A549 (cell line): ENCODE measurements around the gene PLXNA1. TPM values are rescaled to one million over a fixed set of nuclear protein-coding genes. Genes with fewer than 3 reads are reported as not detected.

Experiments
- ATAC-seq, 2 experiments: fragments of 200-7000 bp in 1 of 2; fragments of >200 bp in 1 of 2; cut with Nextera tagmentation in 1 of 2; cut with Tn5 transposase in 1 of 2; 3 replicates each; pipeline versions ENCODE4 v1.8.0 to v1.9.1; 2018 to 2020; ENCODE audit warnings: mild to moderate bottlenecking in 1 of 2, moderate library complexity in 1 of 2
- CTCF ChIA-PET: fragments of 300-600 bp; sonication (Branson Sonifier 250); formaldehyde crosslinking; extraction: SDS; loops from one replicate; lab custom pipeline; 2021; ENCODE audit warnings: antibody characterized with exemption, inconsistent platforms; lab: Yijun Ruan, JAX
- POLR2A ChIA-PET: fragments of 350-600 bp; formaldehyde crosslinking; extraction: SDS; loops from one replicate; lab custom pipeline; 2021; ENCODE audit warnings: antibody characterized with exemption, inconsistent platforms; lab: Yijun Ruan, JAX
- DNase-seq, 2 experiments: peaks; one replicate each; pipeline versions ENCODE4 v3.0.0 to v3.0.0-alpha.2; 2011 to 2016; ENCODE audit warnings: low read depth in 1 of 2, low spot score in 1 of 2
- FAIRE-seq: peaks from 2 replicates; lab custom pipeline; 2011; peaks lifted over from hg19 to GRCh38; lab: Jason Lieb, UNC
- H3K27ac ChIP-seq, 2 experiments: fragments of >200 bp; sonication (Bioruptor Twin); formaldehyde crosslinking; 3 replicates each; pipeline ENCODE4 v1.5.1; 2016 to 2017
- H3K4me1 ChIP-seq: fragments of >200 bp; sonication (Bioruptor Twin); formaldehyde crosslinking; 3 replicates; pipeline ENCODE4 v1.6.1; 2016
- H3K4me2 ChIP-seq: fragments of >200 bp; sonication (Bioruptor Twin); formaldehyde crosslinking; 3 replicates; pipeline ENCODE4 v1.6.1; 2016
- H3K4me3 ChIP-seq: fragments of >200 bp; sonication (Bioruptor Twin); formaldehyde crosslinking; 3 replicates; pipeline ENCODE4 v1.5.1; 2016
- H3K9me3 ChIP-seq: fragments of >200 bp; sonication (Bioruptor Twin); formaldehyde crosslinking; 3 replicates; pipeline ENCODE4 v1.6.1; 2016
- CBX2 ChIP-seq: fragments of 200-600 bp; sonication (generic); IDR thresholded peaks from 2 replicates; pipeline ENCODE4 v1.6.1; 2016; ENCODE audit warnings: low read depth, mild to moderate bottlenecking, borderline replicate concordance
- CBX8 ChIP-seq: fragments of 200-600 bp; sonication (generic); IDR thresholded peaks from 2 replicates; pipeline ENCODE4 v1.6.1; 2016
- HES2 ChIP-seq: fragments of >200 bp; sonication (Bioruptor Twin); formaldehyde crosslinking; IDR thresholded peaks from 2 replicates; pipeline ENCODE4 v1.6.1; 2016
- HMGXB4 ChIP-seq: fragments of 250-450 bp; sonication (Bioruptor Pico); IDR thresholded peaks from 2 replicates; pipeline ENCODE4 v1.5.0; 2021; ENCODE audit warnings: mild to moderate bottlenecking, moderate library complexity, borderline replicate concordance
- HOXB5 ChIP-seq: fragments of 250-450 bp; sonication (Bioruptor Pico); IDR thresholded peaks from 2 replicates; pipeline ENCODE4 v1.5.0; 2020; ENCODE audit warnings: mild to moderate bottlenecking, moderate library complexity
- JUNB ChIP-seq: fragments of >200 bp; sonication (Bioruptor Twin); formaldehyde crosslinking; IDR thresholded peaks from 2 replicates; pipeline ENCODE4 v1.6.1; 2016
- KDM5A ChIP-seq: fragments of 200-600 bp; sonication (generic); IDR thresholded peaks from 2 replicates; pipeline ENCODE4 v1.6.1; 2016; ENCODE audit warnings: antibody characterized with exemption, mild to moderate bottlenecking
- MAZ ChIP-seq: fragments of 150-350 bp; IDR thresholded peaks from 2 replicates; pipeline ENCODE4 v1.6.1; 2014; ENCODE audit warnings: antibody characterized with exemption, low read depth, low read length, borderline replicate concordance
- NFE2L2 ChIP-seq: fragments of 150-350 bp; conservative IDR thresholded peaks from 2 replicates; pipeline ENCODE4 v1.6.1; 2014; ENCODE audit warnings: low read length
- NPAS2 ChIP-seq: fragments of 250-450 bp; sonication (Bioruptor Pico); IDR thresholded peaks from 2 replicates; pipeline ENCODE4 v1.8.0; 2022; ENCODE audit warnings: mild to moderate bottlenecking, moderate library complexity, borderline replicate concordance
- PBX3 ChIP-seq: IDR thresholded peaks from 2 replicates; pipeline ENCODE4 v1.6.1; 2012
- PHF8 ChIP-seq: fragments of 200-600 bp; sonication (generic); IDR thresholded peaks from 2 replicates; pipeline ENCODE4 v1.6.1; 2016; ENCODE audit warnings: low read depth, mild to moderate bottlenecking, antibody characterized with exemption, moderate library complexity, borderline replicate concordance
- POLR2A ChIP-seq: IDR thresholded peaks from 2 replicates; pipeline ENCODE4 v1.6.1; 2012; ENCODE audit warnings: mild to moderate bottlenecking, low read length
- POLR2AphosphoS2 ChIP-seq: conservative IDR thresholded peaks from 2 replicates; pipeline ENCODE4 v1.6.1; 2012; ENCODE audit warnings: low read length, improper control_type of control experiment, inconsistent platforms
- REST ChIP-seq: fragments of 200-600 bp; sonication (generic); IDR thresholded peaks from 2 replicates; pipeline ENCODE4 v1.6.1; 2016; ENCODE audit warnings: antibody characterized with exemption, mild to moderate bottlenecking, moderate library complexity
- SREBF2 ChIP-seq: fragments of 450-650 bp; IDR thresholded peaks from 2 replicates; pipeline ENCODE4 v1.6.1; 2014; ENCODE audit warnings: mild to moderate bottlenecking, moderate library complexity
- ZFP36 ChIP-seq: fragments of 450-650 bp; IDR thresholded peaks from 2 replicates; pipeline ENCODE4 v1.6.1; 2014; ENCODE audit warnings: borderline replicate concordance; ENCODE audit not compliant: partially characterized antibody
- ZNF302 ChIP-seq: fragments of 250-450 bp; sonication (Bioruptor Pico); IDR thresholded peaks from 2 replicates; pipeline ENCODE4 v1.9.0; 2021; ENCODE audit warnings: inconsistent platforms, mild to moderate bottlenecking, moderate library complexity
- WGBS: methylation state at CpG from one replicate; pipeline ENCODE4 v1.1.6; 2017; ENCODE audit errors: missing lambda C conversion rate; 5-methylcytosine and 5-hydroxymethylcytosine counted together
- polyA plus RNA-seq, 4 experiments: library from polyadenylated mRNA; depleted of rRNA in 3 of 4; stranded (reverse); fragments of >200 nt; fragmentation: RNase III in 1 of 4; extraction: RNeasy Plus Mini Kit Qiagen cat#74134 plus additional on column Dnase treatment in 1 of 4; gene quantifications; 2 replicates in 3 of 4; 3 replicates in 1 of 4; pipeline ENCODE4 v1.2.3, GENCODE V29; 2011 to 2017

The PLXNA1 gene
- polyA plus RNA-seq, 2 of the 4 experiments (the other 2 are of a cell fraction) = 9.1 to 16.3 TPM

- TF ChIP-seq SREBF2 (no peak), HOXB5 (CRISPR knock-in tag) (no peak)
- no peak for FAIRE-seq
- H3K4me1 ChIP-seq = no peaks in the 10 kb centered on the region
- CTCF ChIA-PET = interaction anchor here (1.0 kb wide), 1 partner anchor 126 kb away, joined by 3 read pairs; no protein-coding TSS in a partner anchor
- WGBS = 93% methylated on average over 11 of the region's 12 CpGs
- POLR2A ChIA-PET = no interaction called here
- ATAC-seq = no peak
- H3K9me3 ChIP-seq = no peaks in the 10 kb centered on the region
- H3K4me2 ChIP-seq = no peak overlapping the region
- DNase-seq = no peak
- H3K4me3 ChIP-seq = no peak overlapping the region
- H3K27ac ChIP-seq = no peak overlapping the region
Measured at GRCh38 chr3:126944089-126944965, 38.6 kb upstream of the PLXNA1 start.

GRCh38 chr3:126945171-126945721 lies 37.7 kb upstream of the PLXNA1 start:
- DNase-seq = no peak
- TF ChIP-seq ZFP36 (no peak), POLR2A (no peak), CBX2 (no peak), NFE2L2 (no peak), REST (no peak), KDM5A (no peak), MAZ (no peak), JUNB (no peak), PHF8 (no peak), PBX3 (no peak), NPAS2 (CRISPR knock-in tag) (no peak), CBX8 (no peak), ZNF302 (CRISPR knock-in tag) (no peak), HMGXB4 (CRISPR knock-in tag) (no peak), HES2 (no peak), POLR2AphosphoS2 (no peak)
- no peak overlapping the region for H3K27ac ChIP-seq
- ChIA-PET CTCF (interaction anchor here (1.0 kb wide), 1 partner anchor 127 kb away, joined by 3 read pairs; no protein-coding TSS in a partner anchor), POLR2A (no interaction called here)
- H3K4me1 ChIP-seq = no peaks in the 10 kb centered on the region
- H3K4me3 ChIP-seq = no peak overlapping the region
- H3K4me2 ChIP-seq = no peak overlapping the region
- no peaks in the 10 kb centered on the region for H3K9me3 ChIP-seq
- no peak for FAIRE-seq
- WGBS = 67% methylated on average over 4 of the region's 17 CpGs
- ATAC-seq = no peak
